ENCODE results near the gene AKR7A2. TPM values are rescaled to one million over a fixed set of nuclear protein-coding genes. Genes with fewer than 3 reads are reported as not detected.
A peak's percentile ranks its signal among the peaks of the same experiment; 100 is the strongest.

AKR7A2 gene
- 10 to 100 TPM; 45.4 to 80.2 (median 60.2) TPM for total RNA-seq

DNA sequence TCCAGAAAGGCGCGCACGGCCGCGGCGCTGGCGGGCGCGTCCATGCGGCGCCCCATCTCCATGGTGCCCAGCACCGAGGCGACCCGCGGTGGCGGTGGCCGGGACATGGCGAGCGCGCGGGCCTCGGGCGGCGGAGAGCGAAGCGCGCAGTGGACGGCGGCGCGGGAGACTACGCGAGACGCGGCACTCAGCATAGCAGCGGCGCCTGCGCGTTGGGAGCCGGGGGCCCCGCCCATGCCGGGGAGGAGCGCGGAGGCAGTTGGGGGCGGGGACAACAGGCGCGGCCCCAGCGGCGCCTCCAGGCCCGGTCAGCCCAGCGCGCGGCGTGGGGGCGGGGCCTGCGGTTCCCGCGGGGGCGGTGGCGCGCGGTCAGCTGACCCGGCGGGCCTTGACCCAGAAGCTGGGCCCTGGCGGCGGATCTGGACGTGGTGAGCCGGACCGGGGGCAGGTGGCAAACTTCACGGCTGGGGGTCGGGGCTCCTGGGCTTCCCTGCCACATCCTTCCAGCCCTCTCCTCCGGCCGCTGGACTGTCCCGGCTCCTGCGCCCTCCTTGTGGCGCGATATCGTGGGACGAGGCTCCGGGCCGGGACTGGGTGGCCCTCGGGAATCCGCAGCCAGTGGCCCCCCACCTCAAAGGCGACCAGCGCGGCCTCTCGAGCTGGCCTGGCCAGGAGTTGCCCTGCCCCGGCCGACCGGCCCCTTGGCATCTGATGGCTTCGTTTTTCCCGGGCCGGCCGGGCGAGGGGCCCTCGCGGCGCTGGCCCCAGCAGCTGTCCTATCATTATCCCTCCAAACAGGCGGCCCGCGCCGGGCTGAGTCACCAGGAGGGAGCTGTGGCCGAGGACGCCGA, at the start of gene AKR7A2, which contains the start of gene SLC66A1:
Gene AKR7A2, minus strand, starts transcription at position 214 of the 851 bp plus-strand sequence. Its CDS starts 20 bp downstream, at position 194.
Gene SLC66A1, plus strand, starts transcription at position 396 of the 851 bp plus-strand sequence. CDS start 5,352 bp downstream, outside the sequence.
- TF ChIP-seq, protein P1, sequence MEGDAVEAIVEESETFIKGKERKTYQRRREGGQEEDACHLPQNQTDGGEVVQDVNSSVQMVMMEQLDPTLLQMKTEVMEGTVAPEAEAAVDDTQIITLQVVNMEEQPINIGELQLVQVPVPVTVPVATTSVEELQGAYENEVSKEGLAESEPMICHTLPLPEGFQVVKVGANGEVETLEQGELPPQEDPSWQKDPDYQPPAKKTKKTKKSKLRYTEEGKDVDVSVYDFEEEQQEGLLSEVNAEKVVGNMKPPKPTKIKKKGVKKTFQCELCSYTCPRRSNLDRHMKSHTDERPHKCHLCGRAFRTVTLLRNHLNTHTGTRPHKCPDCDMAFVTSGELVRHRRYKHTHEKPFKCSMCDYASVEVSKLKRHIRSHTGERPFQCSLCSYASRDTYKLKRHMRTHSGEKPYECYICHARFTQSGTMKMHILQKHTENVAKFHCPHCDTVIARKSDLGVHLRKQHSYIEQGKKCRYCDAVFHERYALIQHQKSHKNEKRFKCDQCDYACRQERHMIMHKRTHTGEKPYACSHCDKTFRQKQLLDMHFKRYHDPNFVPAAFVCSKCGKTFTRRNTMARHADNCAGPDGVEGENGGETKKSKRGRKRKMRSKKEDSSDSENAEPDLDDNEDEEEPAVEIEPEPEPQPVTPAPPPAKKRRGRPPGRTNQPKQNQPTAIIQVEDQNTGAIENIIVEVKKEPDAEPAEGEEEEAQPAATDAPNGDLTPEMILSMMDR (IDR thresholded peaks at IDR 0.05 in 4 of 5, conservative IDR thresholded peaks at IDR 0.05 in 1 of 5): peak; percentile 13 to 36 (median 17)
- peak; percentile 91 to 92 for TF ChIP-seq POLR2A (IDR thresholded peaks at IDR 0.05)
- H3K27me3 ChIP-seq: no peaks in the 10 kb centered on the region
- H3K9me3 ChIP-seq: no peaks in the 10 kb centered on the region
- peak within 1 kb of the TSS; percentile 93 to 97 (median 96) for H3K27ac ChIP-seq
- peaks cover 0 to 14% of the 10 kb centered on the region in 2 donors for H3K36me3 ChIP-seq
- intact Hi-C loops (cut with DNase I; ENCODE audit: low total_unique reads): loop anchor here (2.0 to 10.0 kb wide), 3 partner anchors 60 to 343 kb away; partner anchors contain the start of genes EMC1 and MRTO4
- DNase-seq (peak; percentile 85 to 92), ATAC-seq (peak; percentile 87 to 91)
- peaks cover 19 to 20% of the 10 kb centered on the region in 2 donors for H3K4me1 ChIP-seq
- in situ Hi-C loops (cut with MboI; ENCODE audit: low sequenced_read_pairs in 4 of 4): no loop called here
- peak within 1 kb of the TSS; percentile 79 to 97 (median 87) for H3K4me3 ChIP-seq

DNA sequence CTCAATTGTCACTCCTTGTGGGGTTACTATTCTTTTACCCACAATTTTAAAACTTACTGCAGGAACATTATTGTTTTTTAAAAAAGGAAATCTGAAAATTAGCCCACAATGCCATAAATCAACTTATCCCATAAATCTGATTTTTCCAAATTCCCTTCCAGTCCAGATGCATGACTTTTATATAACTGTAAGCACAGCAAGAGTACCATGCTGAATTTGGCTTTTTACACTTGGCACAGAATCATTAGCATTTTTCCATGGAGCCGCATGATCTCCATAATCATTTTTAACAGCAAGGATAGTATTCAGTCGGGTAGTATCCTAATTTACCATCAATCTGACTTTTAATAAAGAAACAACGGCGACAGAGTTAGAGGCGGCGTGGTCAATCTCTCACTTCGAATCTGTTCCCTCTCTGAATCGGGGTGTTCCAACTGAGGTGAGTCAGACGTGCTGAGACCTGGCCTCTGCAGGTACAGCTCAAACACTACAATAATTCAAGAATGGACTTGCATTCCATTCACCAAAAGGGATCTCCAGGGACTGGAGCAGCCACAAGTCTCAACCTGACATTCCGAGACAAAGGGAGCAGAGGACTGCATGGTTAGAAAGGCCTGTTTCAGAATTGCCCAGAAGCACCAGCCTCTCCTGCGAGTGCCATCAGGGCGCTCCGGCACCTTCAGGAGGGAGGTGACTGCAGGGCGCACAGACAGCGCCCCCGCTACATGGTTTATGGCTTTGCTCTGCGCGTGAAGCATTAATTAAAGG, 49.1 kb upstream of the AKR7A2 start:
- H3K36me3 ChIP-seq: peaks cover 0 to 11% of the 10 kb centered on the region in 2 donors
- in situ Hi-C loops (cut with MboI; ENCODE audit: low sequenced_read_pairs in 4 of 4): no loop called here
- H3K4me1 ChIP-seq: peaks cover 27 to 31% of the 10 kb centered on the region in 2 donors
- DNase-seq: no peak
- intact Hi-C loops (cut with DNase I; ENCODE audit: low total_unique reads): no loop called here
- no peak overlapping the region for H3K4me3 ChIP-seq
- no peak for TF ChIP-seq POLR2A (IDR thresholded peaks at IDR 0.05)
- TF ChIP-seq, protein P1 (IDR thresholded peaks at IDR 0.05 in 4 of 5, conservative IDR thresholded peaks at IDR 0.05 in 1 of 5): no peak
- ATAC-seq: no peak
- no peaks in the 10 kb centered on the region for H3K27me3 ChIP-seq
- no peak overlapping the region for H3K27ac ChIP-seq
- no peaks in the 10 kb centered on the region for H3K9me3 ChIP-seq

DNA sequence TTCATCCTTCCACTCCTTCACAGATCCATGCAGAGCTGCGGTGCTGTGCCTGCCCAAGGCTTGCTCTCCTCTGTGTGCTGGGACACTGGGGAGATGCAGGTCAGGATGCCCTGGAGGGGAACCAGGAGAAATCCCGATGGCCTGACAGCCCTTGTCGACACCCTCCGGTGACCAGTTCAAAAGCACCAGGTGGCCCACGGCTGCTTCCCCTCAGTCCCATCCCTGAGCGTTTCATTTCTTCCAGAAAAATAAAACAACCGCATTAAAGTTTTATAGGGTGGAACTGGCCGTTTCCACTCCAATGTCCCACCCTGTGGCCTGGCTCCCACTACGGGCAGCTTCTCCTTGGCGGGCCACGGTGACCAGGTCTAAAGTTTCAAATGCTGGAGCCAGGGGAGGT, 48.5 kb upstream of the AKR7A2 start:
- Histone ChIP-seq H3K4me3 (no peak overlapping the region), H3K27me3 (no peaks in the 10 kb centered on the region), H3K4me1 (peaks cover 27 to 31% of the 10 kb centered on the region in 2 donors), H3K36me3 (peaks cover 0 to 17% of the 10 kb centered on the region in 2 donors), H3K27ac (no peak overlapping the region), H3K9me3 (no peaks in the 10 kb centered on the region)
- in situ Hi-C loops (cut with MboI; ENCODE audit: low sequenced_read_pairs in 4 of 4) (no loop called here), intact Hi-C loops (cut with DNase I; ENCODE audit: low total_unique reads) (no loop called here)
- DNase-seq (no peak), ATAC-seq (no peak)
- no peak for TF ChIP-seq POLR2A (IDR thresholded peaks at IDR 0.05)
- TF ChIP-seq, protein P1 (IDR thresholded peaks at IDR 0.05 in 4 of 5, conservative IDR thresholded peaks at IDR 0.05 in 1 of 5): no peak

DNA sequence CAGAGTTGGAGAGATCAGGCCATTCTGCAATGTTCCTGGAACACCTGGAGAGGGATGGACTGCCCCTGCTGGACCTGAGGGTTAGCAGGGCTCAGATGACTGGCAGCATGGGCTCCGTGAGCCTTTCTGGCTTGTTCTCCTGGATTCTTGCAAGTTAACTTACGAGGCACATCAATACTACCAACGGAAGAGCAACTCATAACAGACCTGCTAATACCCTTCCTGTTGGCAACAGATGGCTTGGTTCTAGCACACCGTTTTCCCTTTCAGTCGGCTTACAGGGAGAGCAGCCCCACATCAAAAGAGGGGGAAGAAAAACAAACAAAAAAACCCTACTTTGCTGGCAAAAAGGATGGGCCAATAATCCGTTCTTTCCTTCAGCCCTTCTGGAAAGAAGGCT, 48.1 kb upstream of the AKR7A2 start:
- Histone ChIP-seq H3K36me3 (peaks cover 0 to 21% of the 10 kb centered on the region in 2 donors), H3K4me3 (no peak overlapping the region), H3K4me1 (peaks cover 27 to 31% of the 10 kb centered on the region in 2 donors), H3K9me3 (no peaks in the 10 kb centered on the region), H3K27me3 (no peaks in the 10 kb centered on the region), H3K27ac (no peak overlapping the region)
- in situ Hi-C loops (cut with MboI; ENCODE audit: low sequenced_read_pairs in 4 of 4) (no loop called here), intact Hi-C loops (cut with DNase I; ENCODE audit: low total_unique reads) (no loop called here)
- ATAC-seq: no peak
- no peak for TF ChIP-seq POLR2A (IDR thresholded peaks at IDR 0.05)
- TF ChIP-seq, protein P1 (IDR thresholded peaks at IDR 0.05 in 4 of 5, conservative IDR thresholded peaks at IDR 0.05 in 1 of 5): no peak
- no peak for DNase-seq

All from gastrocnemius medialis (tissue), 4 donors.